Measurements from ENCODE around the gene INHBA. TPM values are rescaled to one million over a fixed set of nuclear protein-coding genes. Genes with fewer than 3 reads are reported as not detected.

The INHBA gene
- total RNA-seq, 1 donor from 2014 or later, result 103 TPM

DNA sequence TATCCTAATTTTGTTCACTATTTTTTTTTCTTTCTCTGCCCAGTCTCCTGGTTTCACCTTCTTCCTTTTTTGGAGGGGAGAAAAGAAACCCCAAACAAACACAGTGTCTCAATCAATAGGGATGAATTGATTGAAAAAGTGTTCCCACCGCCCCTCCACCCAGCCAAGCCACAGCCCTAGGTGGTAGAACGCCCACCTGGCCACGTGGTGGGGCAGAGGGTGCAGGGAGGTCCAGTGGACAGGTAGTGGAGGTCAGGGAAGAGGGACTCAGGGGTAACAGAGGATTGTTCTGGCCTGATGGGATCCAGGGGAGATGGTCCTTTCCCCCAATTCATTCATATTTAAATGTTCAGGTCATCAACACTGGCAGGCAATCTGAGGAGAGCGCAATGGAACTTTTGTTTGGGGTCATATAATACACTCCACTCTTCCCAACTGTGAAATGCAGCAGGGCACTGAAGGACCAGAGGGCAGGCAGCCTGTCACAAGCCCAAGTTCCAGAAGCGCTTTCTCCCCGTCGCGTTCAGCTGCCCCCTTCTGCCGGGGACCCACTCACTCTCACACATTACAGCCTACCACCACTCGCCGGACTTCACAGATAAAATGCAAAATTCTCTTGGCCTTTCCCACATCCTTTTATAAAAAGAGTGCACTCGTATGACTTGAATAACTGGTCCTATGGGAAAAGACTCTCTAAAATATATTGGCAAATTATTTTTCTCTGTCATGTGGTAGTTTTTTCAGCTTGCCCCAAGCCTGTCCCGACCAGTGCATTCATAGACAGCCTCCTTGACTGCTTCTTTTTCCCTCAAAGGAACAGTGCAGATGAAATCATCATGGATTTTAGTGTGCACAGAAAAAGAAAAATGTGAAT is 1.6 kb downstream of the INHBA start:
- Histone ChIP-seq H3K4me1 (ENCODE audit: insufficient read depth, low read length) (peaks cover 30% of the 10 kb centered on the region), H3K9ac (ENCODE audit: low read length) (peak overlapping the region; percentile 98), H3K4me3 (ENCODE audit: insufficient read depth, low read depth, low read length) (peak overlapping the region; percentile 91), H3K9me3 (ENCODE audit: insufficient read depth, low read depth, low read length) (no peaks in the 10 kb centered on the region), H3K36me3 (ENCODE audit: insufficient read depth, low read length) (peaks cover 15% of the 10 kb centered on the region), H3K4me2 (ENCODE audit: low read length) (peak overlapping the region; percentile 94), H2AFZ (ENCODE audit: low read depth, low read length) (no peak overlapping the region), H4K20me1 (ENCODE audit: insufficient read depth, low read length) (peaks cover 39% of the 10 kb centered on the region), H3K79me2 (ENCODE audit: insufficient read depth, low read length) (peaks cover 86% of the 10 kb centered on the region), H3K27ac (ENCODE audit: low read depth, low read length) (peak overlapping the region; percentile 91), H3K27me3 (ENCODE audit: insufficient read depth, low read length) (no peaks in the 10 kb centered on the region)
- H3K9me3 Mint-ChIP-seq (ENCODE audit: unreplicated experiment), result no peaks in the 10 kb centered on the region
- no peak for FAIRE-seq
- peaks cover 13% of the 10 kb centered on the region for H3K36me3 Mint-ChIP-seq (ENCODE audit: low read depth, unreplicated experiment)
- no peaks in the 10 kb centered on the region for H3K27me3 Mint-ChIP-seq (ENCODE audit: low read depth, unreplicated experiment)
- TF ChIP-seq, protein P1, sequence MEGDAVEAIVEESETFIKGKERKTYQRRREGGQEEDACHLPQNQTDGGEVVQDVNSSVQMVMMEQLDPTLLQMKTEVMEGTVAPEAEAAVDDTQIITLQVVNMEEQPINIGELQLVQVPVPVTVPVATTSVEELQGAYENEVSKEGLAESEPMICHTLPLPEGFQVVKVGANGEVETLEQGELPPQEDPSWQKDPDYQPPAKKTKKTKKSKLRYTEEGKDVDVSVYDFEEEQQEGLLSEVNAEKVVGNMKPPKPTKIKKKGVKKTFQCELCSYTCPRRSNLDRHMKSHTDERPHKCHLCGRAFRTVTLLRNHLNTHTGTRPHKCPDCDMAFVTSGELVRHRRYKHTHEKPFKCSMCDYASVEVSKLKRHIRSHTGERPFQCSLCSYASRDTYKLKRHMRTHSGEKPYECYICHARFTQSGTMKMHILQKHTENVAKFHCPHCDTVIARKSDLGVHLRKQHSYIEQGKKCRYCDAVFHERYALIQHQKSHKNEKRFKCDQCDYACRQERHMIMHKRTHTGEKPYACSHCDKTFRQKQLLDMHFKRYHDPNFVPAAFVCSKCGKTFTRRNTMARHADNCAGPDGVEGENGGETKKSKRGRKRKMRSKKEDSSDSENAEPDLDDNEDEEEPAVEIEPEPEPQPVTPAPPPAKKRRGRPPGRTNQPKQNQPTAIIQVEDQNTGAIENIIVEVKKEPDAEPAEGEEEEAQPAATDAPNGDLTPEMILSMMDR (IDR thresholded peaks at IDR 0.05; ENCODE audit: insufficient read depth, low read depth, low read length), result no peak
- no peak for TF ChIP-seq EZH2 (IDR thresholded peaks at IDR 0.05; ENCODE audit: insufficient read depth, low read length)
- H3K27ac Mint-ChIP-seq (ENCODE audit: unreplicated experiment), result peak overlapping the region; percentile 82
- no peak for DNase-seq (ENCODE audit: low read depth)
- H3K4me1 Mint-ChIP-seq (ENCODE audit: low read depth, unreplicated experiment), result peaks cover 29% of the 10 kb centered on the region
- H3K4me3 Mint-ChIP-seq (ENCODE audit: unreplicated experiment), result peak overlapping the region; percentile 99

DNA sequence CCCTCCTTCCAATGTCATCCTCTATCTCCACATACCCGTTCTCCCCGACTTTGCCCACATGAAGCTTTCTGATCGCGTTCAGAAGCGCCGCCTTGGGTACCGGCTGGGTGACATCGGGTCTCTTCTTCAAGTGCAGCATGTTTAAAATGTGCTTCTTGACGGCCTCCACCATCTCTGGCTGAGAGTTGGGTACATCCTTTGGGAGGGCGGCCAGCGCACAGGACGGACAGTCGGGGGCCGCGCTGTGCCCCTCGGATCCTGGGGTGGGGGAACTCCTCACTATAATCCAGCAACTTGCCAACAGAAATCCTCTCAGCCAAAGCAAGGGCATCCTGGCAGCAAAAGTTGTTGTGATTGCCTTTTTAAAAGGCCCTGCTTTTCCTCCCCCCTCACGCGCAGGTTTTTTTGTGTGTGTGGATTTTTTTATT is 2.8 kb downstream of the INHBA start:
- H3K9me3 ChIP-seq (ENCODE audit: insufficient read depth, low read depth, low read length), result no peaks in the 10 kb centered on the region
- Mint-ChIP-seq H3K9me3 (ENCODE audit: unreplicated experiment) (no peaks in the 10 kb centered on the region), H3K4me3 (ENCODE audit: unreplicated experiment) (peak overlapping the region; percentile 99), H3K27me3 (ENCODE audit: low read depth, unreplicated experiment) (no peaks in the 10 kb centered on the region), H3K27ac (ENCODE audit: unreplicated experiment) (peak overlapping the region; percentile 81), H3K36me3 (ENCODE audit: low read depth, unreplicated experiment) (peaks cover 16% of the 10 kb centered on the region), H3K4me1 (ENCODE audit: low read depth, unreplicated experiment) (peaks cover 31% of the 10 kb centered on the region)
- peak overlapping the region; percentile 98 for H3K9ac ChIP-seq (ENCODE audit: low read length)
- H3K36me3 ChIP-seq (ENCODE audit: insufficient read depth, low read length), result peaks cover 19% of the 10 kb centered on the region
- peaks cover 95% of the 10 kb centered on the region for H3K79me2 ChIP-seq (ENCODE audit: insufficient read depth, low read length)
- peaks cover 33% of the 10 kb centered on the region for H3K4me1 ChIP-seq (ENCODE audit: insufficient read depth, low read length)
- H3K27me3 ChIP-seq (ENCODE audit: insufficient read depth, low read length), result no peaks in the 10 kb centered on the region
- peak overlapping the region; percentile 94 for H3K4me2 ChIP-seq (ENCODE audit: low read length)
- peak overlapping the region; percentile 91 for H3K27ac ChIP-seq (ENCODE audit: low read depth, low read length)
- H4K20me1 ChIP-seq (ENCODE audit: insufficient read depth, low read length), result peaks cover 51% of the 10 kb centered on the region
- DNase-seq (ENCODE audit: low read depth), result no peak
- no peak for FAIRE-seq
- peak overlapping the region; percentile 91 for H3K4me3 ChIP-seq (ENCODE audit: insufficient read depth, low read depth, low read length)
- no peak overlapping the region for H2AFZ ChIP-seq (ENCODE audit: low read depth, low read length)
- no peak for TF ChIP-seq EZH2 (IDR thresholded peaks at IDR 0.05; ENCODE audit: insufficient read depth, low read length)
- TF ChIP-seq, protein P1 (IDR thresholded peaks at IDR 0.05; ENCODE audit: insufficient read depth, low read depth, low read length), result no peak

DNA sequence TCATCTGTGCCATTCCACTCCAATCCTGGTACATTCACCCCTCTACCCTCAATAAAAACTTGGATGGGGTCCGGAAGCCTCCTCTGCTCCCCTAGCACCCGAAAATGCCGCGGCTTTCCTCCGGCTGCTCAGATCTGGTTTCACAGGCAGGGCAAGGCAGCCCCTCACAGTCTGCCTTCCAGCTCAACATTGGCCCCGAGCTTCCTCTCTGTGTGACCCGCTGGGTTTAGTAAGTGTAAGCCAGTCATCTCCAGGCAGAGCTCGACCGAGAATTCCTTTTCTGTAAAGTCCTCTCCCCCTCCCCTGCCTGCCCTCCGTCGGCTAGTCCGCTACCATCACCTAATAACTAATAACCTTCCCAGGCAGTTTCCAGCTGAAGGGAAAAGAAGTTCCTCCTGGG is 3.4 kb downstream of the INHBA start:
- DNase-seq (ENCODE audit: low read depth) (no peak), FAIRE-seq (no peak)
- Histone ChIP-seq H3K9me3 (ENCODE audit: insufficient read depth, low read depth, low read length) (no peaks in the 10 kb centered on the region), H3K36me3 (ENCODE audit: insufficient read depth, low read length) (peaks cover 25% of the 10 kb centered on the region), H3K27me3 (ENCODE audit: insufficient read depth, low read length) (no peaks in the 10 kb centered on the region), H3K4me1 (ENCODE audit: insufficient read depth, low read length) (peaks cover 34% of the 10 kb centered on the region), H3K4me2 (ENCODE audit: low read length) (peak overlapping the region; percentile 94), H2AFZ (ENCODE audit: low read depth, low read length) (no peak overlapping the region), H3K27ac (ENCODE audit: low read depth, low read length) (peak overlapping the region; percentile 91), H4K20me1 (ENCODE audit: insufficient read depth, low read length) (peaks cover 57% of the 10 kb centered on the region), H3K9ac (ENCODE audit: low read length) (peak overlapping the region; percentile 98), H3K4me3 (ENCODE audit: insufficient read depth, low read depth, low read length) (peak overlapping the region; percentile 91), H3K79me2 (ENCODE audit: insufficient read depth, low read length) (peaks cover 96% of the 10 kb centered on the region)
- Mint-ChIP-seq H3K27ac (ENCODE audit: unreplicated experiment) (peak overlapping the region; percentile 91), H3K27me3 (ENCODE audit: low read depth, unreplicated experiment) (no peaks in the 10 kb centered on the region), H3K9me3 (ENCODE audit: unreplicated experiment) (no peaks in the 10 kb centered on the region), H3K36me3 (ENCODE audit: low read depth, unreplicated experiment) (peaks cover 16% of the 10 kb centered on the region), H3K4me1 (ENCODE audit: low read depth, unreplicated experiment) (peaks cover 34% of the 10 kb centered on the region), H3K4me3 (ENCODE audit: unreplicated experiment) (peak overlapping the region; percentile 99)
- no peak for TF ChIP-seq EZH2 (IDR thresholded peaks at IDR 0.05; ENCODE audit: insufficient read depth, low read length)
- TF ChIP-seq, protein P1 (IDR thresholded peaks at IDR 0.05; ENCODE audit: insufficient read depth, low read depth, low read length), result no peak
